SK-N-SH treated with all-trans-retinoic acid at 6 μM for 48 hours (cell line): ENCODE results near the gene SCAMP1.

Source experiments
- GLIS3 ChIP-seq: fragments of 250-450 bp; sonication (Bioruptor Pico); IDR thresholded peaks from 2 replicates; pipeline ENCODE4 v1.5.0; 2020; ENCODE audit warnings: mild to moderate bottlenecking, moderate library complexity
- OSR1 ChIP-seq: fragments of 250-450 bp; sonication (Bioruptor Pico); IDR thresholded peaks from 2 replicates; pipeline ENCODE4 v1.8.0; 2022; ENCODE audit warnings: moderate library complexity, mild to moderate bottlenecking, inconsistent platforms
- RARB ChIP-seq: fragments of 250-450 bp; sonication (Bioruptor Pico); IDR thresholded peaks from 2 replicates; pipeline ENCODE4 v1.8.0; 2021; ENCODE audit warnings: mild to moderate bottlenecking, moderate library complexity
- SNAI2 ChIP-seq: fragments of 250-450 bp; sonication (Bioruptor Pico); IDR thresholded peaks from 2 replicates; pipeline ENCODE4 v1.5.0; 2020; ENCODE audit warnings: mild to moderate bottlenecking, moderate library complexity
- TSHZ2 ChIP-seq: fragments of 250-450 bp; sonication (Bioruptor Pico); IDR thresholded peaks from 2 replicates; pipeline ENCODE4 v1.5.0; 2020; ENCODE audit warnings: mild to moderate bottlenecking, moderate library complexity
- ZC3H10 ChIP-seq: fragments of 250-450 bp; sonication (Bioruptor Pico); IDR thresholded peaks from 2 replicates; pipeline ENCODE4 v1.5.1; 2021; ENCODE audit warnings: mild to moderate bottlenecking, moderate library complexity
- ZFP30 ChIP-seq: fragments of 450-650 bp; formaldehyde crosslinking; IDR thresholded peaks from 2 replicates; pipeline ENCODE4 v1.5.0; 2022; ENCODE audit warnings: mild to moderate bottlenecking, moderate library complexity
- TF ChIP-seq, protein P1 (sequence below): fragments of 250-450 bp; sonication (Bioruptor Pico); IDR thresholded peaks from 2 replicates; pipeline ENCODE4 v1.8.0; 2020; ENCODE audit warnings: mild to moderate bottlenecking, moderate library complexity, borderline replicate concordance

DNA sequence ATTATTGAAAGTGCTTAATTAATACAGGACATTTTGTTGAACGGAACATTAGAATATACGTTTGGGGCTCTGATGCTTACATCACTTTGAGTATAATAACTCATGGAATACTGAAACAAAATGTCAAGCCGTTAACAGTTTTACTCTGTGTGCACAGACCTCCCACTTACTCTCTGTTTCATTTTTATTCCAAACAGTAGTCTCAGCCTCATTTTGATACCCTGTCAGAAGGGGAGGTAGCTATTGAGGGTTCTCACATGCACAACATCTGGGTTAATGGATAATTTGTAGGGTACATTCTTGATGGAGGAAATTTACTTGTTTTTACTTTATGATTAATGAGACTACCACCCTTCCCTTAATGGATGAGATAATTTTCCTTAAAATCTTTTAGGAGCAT is 59.0 kb downstream of the SCAMP1 start:
- no peak for TF ChIP-seq OSR1
- TF ChIP-seq ZFP30 (CRISPR knock-in tag), result no peak
- TF ChIP-seq, protein P1, sequence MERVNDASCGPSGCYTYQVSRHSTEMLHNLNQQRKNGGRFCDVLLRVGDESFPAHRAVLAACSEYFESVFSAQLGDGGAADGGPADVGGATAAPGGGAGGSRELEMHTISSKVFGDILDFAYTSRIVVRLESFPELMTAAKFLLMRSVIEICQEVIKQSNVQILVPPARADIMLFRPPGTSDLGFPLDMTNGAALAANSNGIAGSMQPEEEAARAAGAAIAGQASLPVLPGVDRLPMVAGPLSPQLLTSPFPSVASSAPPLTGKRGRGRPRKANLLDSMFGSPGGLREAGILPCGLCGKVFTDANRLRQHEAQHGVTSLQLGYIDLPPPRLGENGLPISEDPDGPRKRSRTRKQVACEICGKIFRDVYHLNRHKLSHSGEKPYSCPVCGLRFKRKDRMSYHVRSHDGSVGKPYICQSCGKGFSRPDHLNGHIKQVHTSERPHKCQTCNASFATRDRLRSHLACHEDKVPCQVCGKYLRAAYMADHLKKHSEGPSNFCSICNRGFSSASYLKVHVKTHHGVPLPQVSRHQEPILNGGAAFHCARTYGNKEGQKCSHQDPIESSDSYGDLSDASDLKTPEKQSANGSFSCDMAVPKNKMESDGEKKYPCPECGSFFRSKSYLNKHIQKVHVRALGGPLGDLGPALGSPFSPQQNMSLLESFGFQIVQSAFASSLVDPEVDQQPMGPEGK (CRISPR knock-in tag), result no peak
- TF ChIP-seq SNAI2 (CRISPR knock-in tag), result no peak
- TF ChIP-seq ZC3H10 (CRISPR knock-in tag), result no peak
- no peak for TF ChIP-seq TSHZ2 (CRISPR knock-in tag)
- TF ChIP-seq RARB (CRISPR knock-in tag), result no peak
- TF ChIP-seq GLIS3 (CRISPR knock-in tag), result no peak
